Chondrocyte (in vitro differentiated cells): ENCODE data around the gene TTBK2. TPM values are rescaled to one million over a fixed set of nuclear protein-coding genes. Genes with fewer than 3 reads are reported as not detected.

Experiments used
- DNase-seq: peaks from one replicate; pipeline ENCODE4 v3.0.0; 2021; ENCODE audit warnings: mixed read lengths, low spot score
- H3K27ac Mint-ChIP-seq: one replicate; pipeline ENCODE4 v1.8.0; 2021; ENCODE audit warnings: mild to moderate bottlenecking, moderate library complexity, mixed read lengths; ENCODE audit not compliant: unreplicated experiment
- H3K27me3 Mint-ChIP-seq: 2 replicates; pipeline ENCODE4 v1.8.0; 2021; ENCODE audit warnings: low read depth, mixed read lengths
- H3K36me3 Mint-ChIP-seq: 2 replicates; pipeline ENCODE4 v1.8.0; 2021; ENCODE audit warnings: low read depth, mixed read lengths
- H3K4me1 Mint-ChIP-seq: 2 replicates; pipeline ENCODE4 v1.8.0; 2021; ENCODE audit warnings: low read depth, mild to moderate bottlenecking, mixed read lengths
- H3K4me3 Mint-ChIP-seq: one replicate; pipeline ENCODE4 v1.8.0; 2021; ENCODE audit warnings: mild to moderate bottlenecking, moderate library complexity, mixed read lengths; ENCODE audit not compliant: unreplicated experiment
- H3K9me3 Mint-ChIP-seq: 2 replicates; pipeline ENCODE4 v1.8.0; 2021; ENCODE audit warnings: low read depth, mixed read lengths
- total RNA-seq: library from RNA; stranded (reverse); gene quantifications from 3 replicates; pipeline ENCODE4 v1.2.1, GENCODE V29; 2021
- TF ChIP-seq, protein P1 (sequence below): fragments of 200-600 bp; sonication (generic); IDR thresholded peaks from 2 replicates; pipeline ENCODE4 v1.5.0; 2021; ENCODE audit warnings: antibody characterized with exemption, mild to moderate bottlenecking, moderate library complexity

Gene TTBK2
- total RNA-seq, 1 donor from 2014 or later = 19.7 TPM

GRCh38 chr15:42727750-42728381 lies 192.7 kb downstream of the TTBK2 start:
- Mint-ChIP-seq H3K36me3 (peaks cover 26% of the 10 kb centered on the region), H3K4me3 (no peak overlapping the region), H3K27ac (no peak overlapping the region), H3K4me1 (no peaks in the 10 kb centered on the region), H3K27me3 (no peaks in the 10 kb centered on the region), H3K9me3 (no peaks in the 10 kb centered on the region)
- TF ChIP-seq, protein P1, sequence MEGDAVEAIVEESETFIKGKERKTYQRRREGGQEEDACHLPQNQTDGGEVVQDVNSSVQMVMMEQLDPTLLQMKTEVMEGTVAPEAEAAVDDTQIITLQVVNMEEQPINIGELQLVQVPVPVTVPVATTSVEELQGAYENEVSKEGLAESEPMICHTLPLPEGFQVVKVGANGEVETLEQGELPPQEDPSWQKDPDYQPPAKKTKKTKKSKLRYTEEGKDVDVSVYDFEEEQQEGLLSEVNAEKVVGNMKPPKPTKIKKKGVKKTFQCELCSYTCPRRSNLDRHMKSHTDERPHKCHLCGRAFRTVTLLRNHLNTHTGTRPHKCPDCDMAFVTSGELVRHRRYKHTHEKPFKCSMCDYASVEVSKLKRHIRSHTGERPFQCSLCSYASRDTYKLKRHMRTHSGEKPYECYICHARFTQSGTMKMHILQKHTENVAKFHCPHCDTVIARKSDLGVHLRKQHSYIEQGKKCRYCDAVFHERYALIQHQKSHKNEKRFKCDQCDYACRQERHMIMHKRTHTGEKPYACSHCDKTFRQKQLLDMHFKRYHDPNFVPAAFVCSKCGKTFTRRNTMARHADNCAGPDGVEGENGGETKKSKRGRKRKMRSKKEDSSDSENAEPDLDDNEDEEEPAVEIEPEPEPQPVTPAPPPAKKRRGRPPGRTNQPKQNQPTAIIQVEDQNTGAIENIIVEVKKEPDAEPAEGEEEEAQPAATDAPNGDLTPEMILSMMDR = no peak
- no peak for DNase-seq

DNA sequence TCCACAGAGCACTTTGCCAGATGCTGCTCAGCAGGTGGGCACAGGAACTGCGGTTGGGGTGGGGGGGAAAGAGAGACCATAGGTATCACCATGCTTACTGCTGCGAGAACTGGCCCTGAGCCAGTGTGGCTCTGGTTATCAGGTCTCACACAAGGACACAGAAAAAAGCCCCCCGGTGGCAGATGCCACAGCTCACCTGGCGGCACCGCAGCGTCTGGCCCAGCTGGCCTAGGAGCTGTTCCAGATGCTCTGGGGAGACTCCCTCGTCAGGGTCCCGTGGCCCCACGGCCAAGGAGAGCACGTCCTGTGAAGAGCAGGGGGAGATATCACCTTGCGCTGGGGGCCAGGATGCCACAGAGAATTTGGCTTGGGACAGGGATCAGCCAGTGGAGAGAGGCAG lies 194.5 kb downstream of the TTBK2 start:
- TF ChIP-seq, protein P1 = no peak
- Mint-ChIP-seq H3K9me3 (no peaks in the 10 kb centered on the region), H3K27me3 (no peaks in the 10 kb centered on the region), H3K4me1 (no peaks in the 10 kb centered on the region), H3K27ac (no peak overlapping the region), H3K4me3 (no peak overlapping the region), H3K36me3 (peaks cover 19% of the 10 kb centered on the region)
- no peak for DNase-seq

GRCh38 chr15:42725331-42725903 lies 195.2 kb downstream of the TTBK2 start:
- no peaks in the 10 kb centered on the region for H3K27me3 Mint-ChIP-seq
- H3K36me3 Mint-ChIP-seq = peaks cover 18% of the 10 kb centered on the region
- H3K4me1 Mint-ChIP-seq = no peaks in the 10 kb centered on the region
- no peaks in the 10 kb centered on the region for H3K9me3 Mint-ChIP-seq
- TF ChIP-seq, protein P1 = no peak
- peak overlapping the region; percentile 32 for H3K27ac Mint-ChIP-seq
- no peak overlapping the region for H3K4me3 Mint-ChIP-seq
- no peak for DNase-seq

- Mint-ChIP-seq H3K36me3 (peaks cover 21% of the 10 kb centered on the region), H3K9me3 (no peaks in the 10 kb centered on the region), H3K27ac (no peak overlapping the region), H3K4me1 (no peaks in the 10 kb centered on the region), H3K4me3 (no peak overlapping the region), H3K27me3 (no peaks in the 10 kb centered on the region)
- TF ChIP-seq, protein P1 = no peak
- no peak for DNase-seq
Measured at GRCh38 chr15:42724276-42724675, 196.3 kb downstream of the TTBK2 start.

GRCh38 chr15:42723068-42723467 lies 197.5 kb downstream of the TTBK2 start:
- DNase-seq = no peak
- Mint-ChIP-seq H3K36me3 (peaks cover 24% of the 10 kb centered on the region), H3K4me3 (no peak overlapping the region), H3K27me3 (no peaks in the 10 kb centered on the region), H3K27ac (no peak overlapping the region), H3K4me1 (no peaks in the 10 kb centered on the region), H3K9me3 (no peaks in the 10 kb centered on the region)
- TF ChIP-seq, protein P1 = peak; percentile 56
